GM18499 (cell line): Measurements from ENCODE around the gene NHLRC1.

Experiments
- ATAC-seq: cut with Tn5 transposase; IDR thresholded peaks from one replicate; pipeline ENCODE4 v1.9.1; 2021; ENCODE audit warnings: moderate number of reproducible peaks; ENCODE audit not compliant: insufficient read depth, unreplicated experiment

NHLRC1 gene

DNA sequence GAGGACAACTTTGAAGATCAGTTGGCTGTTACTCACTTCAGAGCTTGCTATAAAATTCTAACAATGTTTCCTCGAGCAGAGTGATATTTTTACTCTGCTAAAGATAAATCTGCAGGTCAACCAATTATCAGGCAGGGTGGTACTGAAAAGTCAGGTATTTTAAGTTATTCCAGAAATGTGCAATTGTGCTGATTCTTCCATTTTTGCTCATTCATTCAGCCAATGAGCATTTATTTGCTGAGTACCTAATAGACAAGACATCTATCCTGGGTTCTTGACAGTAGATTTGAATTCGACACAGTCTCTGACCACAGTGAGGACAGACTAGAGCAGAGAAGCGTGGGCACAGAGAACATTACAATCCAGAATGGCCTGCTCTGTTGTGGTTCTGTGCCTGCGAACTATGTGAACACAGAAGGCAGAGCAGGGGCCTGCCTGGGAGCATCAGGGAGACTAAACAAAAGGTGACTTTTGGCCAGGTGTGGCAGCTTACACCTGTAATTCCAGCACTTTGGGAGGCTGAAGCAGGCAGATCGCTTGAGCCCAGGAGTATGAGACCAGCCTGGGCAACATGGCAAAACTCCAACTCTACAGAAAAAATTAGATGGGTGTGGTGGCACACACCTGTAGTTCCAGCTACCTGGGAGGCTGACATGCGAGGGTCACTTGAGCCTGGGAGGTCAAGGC, 17.6 kb upstream of the NHLRC1 start:
- no peak for ATAC-seq

DNA sequence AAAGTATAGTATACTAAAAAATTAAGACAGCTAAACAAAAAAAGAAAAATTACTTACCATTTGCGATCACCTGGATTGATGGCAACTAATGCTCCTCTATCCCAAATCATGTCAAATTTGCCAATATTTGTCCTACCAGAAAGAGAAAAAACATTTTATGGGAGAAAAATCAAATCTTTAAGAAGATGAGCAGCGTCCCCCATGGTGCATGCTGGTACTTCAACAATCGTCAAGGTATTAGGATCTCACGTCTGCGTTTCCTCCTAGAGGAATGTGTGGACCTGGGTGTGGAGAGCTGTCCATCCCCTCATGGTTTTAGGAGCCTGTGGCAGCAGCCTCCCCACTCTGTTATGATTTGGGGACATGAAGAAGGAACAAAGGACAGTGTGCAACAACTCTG, 16.4 kb upstream of the NHLRC1 start:
- ATAC-seq: no peak

DNA sequence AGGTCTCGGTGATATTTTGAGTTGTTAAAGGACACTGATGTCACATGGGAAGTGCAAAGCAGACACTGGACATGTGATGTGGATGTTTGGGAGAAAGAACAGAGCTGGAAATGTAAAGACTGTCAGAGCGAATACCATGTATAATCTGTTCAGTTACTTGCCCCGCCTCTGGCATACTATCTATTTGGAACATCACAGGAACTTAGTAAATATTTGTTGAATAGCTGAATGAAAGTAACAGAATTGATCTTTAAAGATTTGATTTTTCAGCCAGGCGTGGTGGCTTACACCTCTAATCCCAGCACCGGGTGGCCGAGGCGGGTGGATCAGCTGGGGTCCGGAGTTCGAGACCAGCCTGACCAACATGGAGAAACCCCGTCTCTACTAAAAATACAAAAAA, 13.8 kb upstream of the NHLRC1 start:
- ATAC-seq: no peak

DNA sequence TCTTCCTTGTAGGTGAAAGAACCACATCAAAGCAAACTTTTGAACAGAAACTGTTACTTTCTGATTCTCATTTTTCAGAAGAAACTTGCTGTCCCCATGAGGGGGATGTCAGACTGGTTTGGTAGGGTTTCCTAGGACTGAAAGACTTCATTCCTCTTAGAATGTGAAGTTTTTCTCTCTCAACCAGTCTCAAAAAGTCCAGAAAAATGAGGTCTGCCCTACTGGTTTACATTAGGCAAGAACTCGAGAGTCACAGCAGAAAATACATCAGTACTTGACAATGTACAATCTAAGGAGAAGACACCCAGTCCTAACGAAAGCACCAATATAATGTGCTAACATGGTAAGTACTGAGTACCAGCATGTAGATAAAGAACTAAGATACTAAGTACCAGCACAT, 12.7 kb upstream of the NHLRC1 start:
- no peak for ATAC-seq

DNA sequence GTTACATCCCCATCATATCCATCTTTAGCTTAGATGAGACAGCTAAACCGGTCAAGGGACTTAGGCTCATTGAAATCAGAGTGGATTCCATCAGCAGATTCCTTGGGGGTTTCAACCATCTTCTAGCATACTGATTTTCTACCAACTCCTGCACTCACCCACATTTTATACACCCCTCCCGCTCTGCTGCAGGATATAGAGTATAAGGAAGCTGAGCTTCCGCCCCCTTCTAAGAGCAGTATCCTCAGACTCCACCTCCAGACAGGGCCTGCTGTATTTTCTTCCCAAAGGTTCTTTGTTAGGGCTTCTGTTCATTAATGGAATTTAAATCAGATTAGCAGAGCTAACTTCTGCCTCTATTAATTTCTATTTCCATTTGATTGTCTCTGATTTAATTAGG, 9.9 kb upstream of the NHLRC1 start:
- no peak for ATAC-seq

DNA sequence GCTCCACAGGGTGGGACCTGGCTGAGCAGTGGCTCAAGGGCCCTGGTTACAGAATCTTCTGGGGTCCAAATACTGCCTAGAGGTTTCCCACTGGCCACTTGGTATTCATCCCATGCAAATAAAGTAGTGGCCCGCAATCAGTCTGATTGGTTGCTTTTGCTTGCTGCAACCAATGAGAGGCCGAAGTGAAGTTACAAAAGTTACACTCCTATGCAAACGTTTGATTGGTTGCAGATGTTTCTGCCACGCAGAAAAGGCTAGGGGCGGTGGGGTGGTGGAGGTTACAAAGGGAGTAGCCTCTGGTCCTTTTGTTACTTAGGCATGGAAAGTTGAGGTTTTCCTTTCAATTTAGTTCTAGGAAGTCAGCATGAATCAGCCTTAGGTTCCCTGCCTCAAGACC, 3.6 kb upstream of the NHLRC1 start:
- no peak for ATAC-seq

DNA sequence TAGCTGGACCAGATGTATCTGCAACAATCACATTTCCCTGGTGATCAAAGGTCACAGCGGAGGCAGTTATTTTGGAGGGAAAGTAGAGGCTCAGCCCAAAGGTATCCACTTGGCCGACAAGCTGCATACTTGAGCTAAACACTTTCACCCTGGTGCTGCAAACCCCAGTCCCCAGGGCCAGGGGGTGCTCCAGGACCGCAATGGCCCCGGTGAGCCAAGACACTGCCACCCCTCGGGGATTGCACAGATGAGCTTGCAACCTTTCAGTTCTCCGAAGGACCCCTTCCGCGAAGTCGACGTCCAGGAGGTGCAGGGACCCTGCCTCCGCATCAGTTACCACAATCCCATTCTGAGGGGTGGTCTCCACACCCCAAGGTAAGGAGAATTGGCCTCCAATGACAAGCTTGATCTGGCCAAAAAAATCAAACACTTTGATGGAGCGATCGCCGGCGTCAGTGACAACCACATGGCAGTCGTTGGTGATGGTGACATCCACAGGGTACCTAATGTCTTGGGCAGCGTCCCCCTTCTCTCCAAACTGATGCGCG, 823 bp downstream of the NHLRC1 start:
- ATAC-seq: no peak

DNA sequence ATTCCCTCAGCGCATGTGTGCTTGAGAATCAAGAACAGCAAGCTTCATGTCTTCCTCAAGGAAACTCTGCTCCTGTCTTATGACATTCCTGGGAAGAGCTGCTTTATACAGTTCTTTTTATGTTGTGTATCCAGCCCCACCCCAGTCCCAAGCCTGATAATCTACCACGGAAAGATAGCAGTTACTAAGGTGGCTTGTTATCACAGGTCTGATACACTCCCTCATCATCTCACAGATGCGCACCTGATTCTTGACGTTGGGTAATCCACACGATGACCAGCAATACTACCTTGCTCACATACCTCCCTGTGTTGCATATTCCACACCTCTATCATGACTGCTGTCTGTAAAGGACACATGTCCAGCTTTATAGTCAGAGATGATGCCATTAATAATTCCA, 3.2 kb downstream of the NHLRC1 start:
- no peak for ATAC-seq

DNA sequence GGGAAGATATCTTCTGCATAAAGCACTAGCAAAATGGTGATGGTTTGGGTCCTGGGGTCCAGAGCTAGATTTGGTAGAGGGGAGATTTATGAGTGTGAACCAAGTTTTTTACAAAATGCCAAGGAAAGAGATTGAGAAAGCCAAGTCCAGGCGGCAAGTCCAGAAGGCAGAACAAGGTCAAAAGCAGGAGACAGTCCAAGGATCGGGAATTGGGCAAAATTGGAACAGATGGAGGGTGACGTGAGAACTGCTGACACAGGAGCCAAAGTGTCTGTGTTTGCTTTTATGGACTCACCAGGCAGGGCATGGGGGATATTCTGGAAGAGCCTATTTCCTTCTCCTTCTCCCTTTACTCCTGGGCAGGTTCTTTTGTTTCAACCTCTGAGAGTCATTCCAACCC, 4.1 kb downstream of the NHLRC1 start:
- ATAC-seq: no peak

DNA sequence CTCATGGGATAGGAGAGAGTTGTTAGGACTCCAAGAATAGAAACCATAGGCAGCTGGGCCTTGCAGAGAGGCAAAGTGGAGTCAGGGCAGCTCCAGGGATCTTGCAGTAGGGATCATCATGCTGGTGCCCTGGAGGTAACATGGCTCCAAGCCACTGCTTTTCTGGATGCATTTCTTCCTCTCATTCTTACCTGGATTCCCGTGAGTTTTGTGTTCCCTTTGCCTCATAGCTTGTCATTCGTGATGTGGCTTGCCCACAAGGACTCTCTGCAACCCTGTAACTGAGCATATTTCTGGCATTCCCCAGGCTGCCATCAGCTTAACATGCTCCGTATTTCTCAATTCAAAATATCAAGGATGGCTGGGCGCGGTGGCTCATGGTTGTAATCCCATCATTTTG, 5.3 kb downstream of the NHLRC1 start:
- no peak for ATAC-seq

DNA sequence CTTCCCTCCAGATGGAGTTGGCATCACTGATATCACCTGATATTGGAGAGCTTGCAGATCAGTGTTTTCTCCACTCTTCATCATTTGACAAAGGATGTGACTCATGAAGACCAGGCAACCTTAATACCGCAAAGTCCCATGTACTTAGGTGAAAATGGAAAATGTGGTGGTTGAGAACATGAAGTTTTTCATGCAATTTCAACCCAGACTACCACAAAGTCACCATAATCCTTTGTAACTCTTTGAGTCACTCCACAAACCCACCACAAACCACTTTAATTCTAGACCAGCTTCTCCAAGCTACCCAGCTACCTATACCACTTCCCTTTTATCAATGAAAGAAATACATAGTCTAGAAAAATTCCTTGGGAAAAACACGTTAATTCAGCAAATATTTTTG, 7.1 kb downstream of the NHLRC1 start:
- no peak for ATAC-seq

DNA sequence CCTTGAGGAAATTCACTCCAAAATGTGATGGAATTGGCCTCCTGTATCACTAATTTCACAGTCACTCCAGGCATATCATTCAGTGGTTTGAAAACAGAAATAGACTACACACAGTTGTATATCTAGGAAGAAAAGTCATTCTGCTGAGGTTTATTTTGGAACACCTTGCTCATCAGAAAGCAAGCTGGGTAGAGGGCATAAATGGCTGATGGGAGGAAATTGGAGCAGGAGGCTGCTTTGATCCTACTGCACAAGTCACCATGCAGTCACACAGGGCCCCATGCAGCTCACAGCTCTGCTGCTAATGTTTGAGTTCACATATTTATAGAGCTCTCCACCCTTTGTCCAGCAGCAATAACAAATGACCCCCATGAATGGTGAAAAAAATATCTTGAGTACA, 12.3 kb downstream of the NHLRC1 start:
- ATAC-seq: no peak

DNA sequence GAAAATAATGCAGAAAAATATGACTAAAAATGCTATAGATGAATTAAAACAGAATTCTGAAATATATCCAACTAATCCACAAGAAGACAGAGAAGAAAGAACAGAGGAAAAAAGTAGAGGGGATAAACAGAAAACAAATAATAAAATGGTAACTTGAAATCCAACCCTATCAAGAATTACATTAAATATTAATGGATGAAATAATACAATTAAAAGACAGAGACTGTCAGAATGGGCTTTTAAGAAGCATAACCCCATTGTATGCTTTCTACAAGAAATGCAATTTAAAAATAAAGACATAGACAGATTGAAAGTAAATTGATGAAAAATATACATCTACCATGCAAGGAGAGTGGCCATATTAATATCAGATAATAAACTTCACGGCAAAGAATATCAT, 15.4 kb downstream of the NHLRC1 start:
- ATAC-seq: no peak

DNA sequence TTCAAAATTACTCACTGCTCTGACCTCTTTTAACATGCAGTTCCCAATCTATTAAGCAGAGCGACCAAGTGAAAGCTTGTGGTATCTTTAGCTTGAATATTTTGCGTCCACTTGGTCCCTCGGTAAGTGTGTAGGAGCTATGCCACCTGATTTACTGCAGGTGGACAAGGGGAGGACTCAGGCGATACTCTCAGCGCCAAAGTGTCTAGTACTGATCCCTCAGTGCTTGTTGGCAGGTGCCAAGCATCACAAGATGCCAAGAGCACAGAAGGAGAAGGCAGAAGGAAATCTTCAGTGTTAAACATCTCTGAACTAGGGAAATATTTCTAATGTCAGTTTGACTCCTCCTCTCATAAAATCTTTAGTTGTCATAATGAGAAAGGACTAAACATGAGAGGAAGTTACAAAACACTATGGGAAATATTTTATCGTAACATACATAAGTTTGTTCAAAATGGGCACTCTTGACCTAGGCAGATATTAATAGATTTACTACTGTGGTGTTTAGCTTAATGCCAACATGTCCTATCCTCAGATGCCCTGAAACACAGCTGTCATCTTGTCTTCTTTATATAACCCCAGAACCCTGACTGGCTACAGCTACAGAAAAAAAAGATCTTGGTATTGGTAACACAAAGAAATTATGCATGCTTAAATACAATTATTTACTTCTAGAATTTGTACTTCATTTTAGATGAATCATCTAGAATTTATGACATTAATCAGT, 19.5 kb downstream of the NHLRC1 start:
- ATAC-seq: no peak

DNA sequence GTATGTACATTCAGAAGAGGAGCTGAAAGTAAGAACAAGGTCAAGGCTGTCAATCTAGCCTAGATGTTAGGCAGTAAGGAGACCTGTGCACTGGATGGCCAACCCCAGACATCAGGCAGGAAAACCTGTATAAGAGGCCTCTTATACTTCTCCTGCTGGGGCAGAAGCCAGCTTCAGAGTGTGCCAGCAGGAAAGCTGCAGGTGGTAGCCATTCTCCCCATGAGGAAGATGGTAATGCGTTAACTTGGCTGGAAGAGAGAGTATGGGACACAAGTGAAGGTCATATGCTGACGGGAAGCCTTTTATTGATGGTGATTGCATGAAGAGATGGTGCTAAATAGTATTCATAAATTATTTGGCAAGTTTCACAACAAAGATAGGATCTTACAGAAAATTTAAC, 20.6 kb downstream of the NHLRC1 start:
- no peak for ATAC-seq

DNA sequence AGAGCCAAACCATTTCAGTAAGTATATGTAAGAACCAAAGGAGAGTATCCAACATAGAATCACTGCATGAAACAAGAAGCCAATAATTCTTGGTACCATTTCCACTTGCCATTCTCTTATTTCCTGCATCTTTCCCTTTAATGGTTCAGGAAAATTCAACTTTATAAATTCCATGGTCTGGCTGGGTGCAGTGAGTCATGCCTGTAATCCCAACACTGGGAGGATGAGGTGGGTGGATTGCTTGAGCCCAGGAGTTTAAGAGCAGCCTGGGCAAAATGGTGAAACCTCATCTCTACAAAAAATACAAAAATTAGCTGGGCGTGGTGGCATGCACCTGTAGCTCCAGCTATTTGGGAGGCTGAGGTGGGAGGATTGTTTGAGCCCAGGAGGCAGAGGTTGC, 21.2 kb downstream of the NHLRC1 start:
- ATAC-seq: no peak

DNA sequence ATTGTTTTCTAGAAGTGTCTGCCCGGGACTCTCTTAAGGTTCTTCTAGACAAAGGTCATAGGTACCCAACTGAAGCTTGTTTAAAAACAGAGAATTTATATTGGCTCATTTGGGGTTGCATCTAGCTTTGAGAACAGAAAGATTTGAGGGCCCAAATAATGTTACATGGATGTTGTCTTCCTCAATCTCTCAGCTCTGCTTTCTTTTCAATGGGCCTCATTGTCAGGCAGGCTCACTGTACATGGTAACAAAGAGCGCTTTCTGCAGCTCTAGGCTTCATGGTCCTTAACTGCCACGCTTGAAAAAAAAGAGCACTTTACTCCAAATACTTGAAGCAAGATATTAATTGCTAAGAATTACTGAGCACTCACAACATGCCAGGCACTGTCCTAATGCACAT, 22.2 kb downstream of the NHLRC1 start:
- ATAC-seq: no peak

DNA sequence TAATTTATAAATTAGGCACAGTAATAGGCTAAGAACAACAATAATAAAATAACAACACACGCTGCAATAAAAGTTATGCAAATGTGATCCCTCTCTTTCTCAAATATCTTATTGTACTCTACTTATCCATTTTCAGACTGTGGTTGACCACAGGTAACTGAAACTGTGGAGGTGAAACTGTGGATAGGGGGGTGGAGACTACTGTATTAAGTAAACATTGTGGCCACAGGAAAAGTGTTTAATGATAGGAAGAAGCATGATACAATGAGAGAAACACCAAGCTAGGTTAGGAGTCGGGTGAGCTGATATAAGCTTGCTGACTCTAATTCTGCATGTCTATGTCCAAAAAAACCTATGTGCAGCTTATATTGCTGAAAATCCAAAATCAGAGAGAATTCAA, 23.0 kb downstream of the NHLRC1 start:
- no peak for ATAC-seq

DNA sequence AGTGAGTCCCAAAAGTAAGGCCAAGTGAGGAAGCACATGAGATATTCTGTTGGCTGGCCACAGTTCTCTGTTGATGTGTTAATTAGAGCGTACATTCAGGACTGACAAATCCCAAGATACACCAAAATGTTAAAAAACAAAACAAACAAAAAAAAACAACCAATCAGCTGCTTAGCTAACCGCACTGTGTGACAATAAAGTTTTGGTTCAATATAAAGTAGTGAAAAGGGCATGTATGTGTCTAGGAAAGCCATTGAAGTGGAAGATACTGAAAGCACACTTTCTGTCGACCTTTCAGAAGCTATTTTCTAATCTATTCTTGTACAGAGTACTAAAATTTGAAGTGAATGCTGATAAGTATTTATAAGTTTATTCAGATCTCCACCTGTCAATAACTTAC, 26.1 kb downstream of the NHLRC1 start:
- ATAC-seq: no peak

DNA sequence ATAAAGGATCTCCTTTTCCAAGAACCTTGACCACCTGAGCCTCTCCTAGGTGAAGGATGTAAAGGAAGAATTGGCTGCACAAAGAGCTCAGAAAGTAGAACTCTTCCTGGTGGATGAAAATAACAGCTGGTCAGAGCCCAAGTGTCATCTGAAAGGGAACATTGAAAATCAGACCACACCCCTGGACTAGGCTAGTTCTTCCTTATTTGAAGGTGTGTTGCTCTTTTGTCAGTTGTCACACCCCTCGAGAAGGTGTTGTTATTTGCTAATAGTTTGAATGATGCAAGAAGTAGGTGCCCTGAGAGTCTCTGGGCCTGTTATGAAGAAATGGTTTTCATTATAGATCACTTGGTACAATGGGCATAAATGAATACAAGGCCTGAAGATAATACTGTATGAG, 31.1 kb downstream of the NHLRC1 start:
- no peak for ATAC-seq

DNA sequence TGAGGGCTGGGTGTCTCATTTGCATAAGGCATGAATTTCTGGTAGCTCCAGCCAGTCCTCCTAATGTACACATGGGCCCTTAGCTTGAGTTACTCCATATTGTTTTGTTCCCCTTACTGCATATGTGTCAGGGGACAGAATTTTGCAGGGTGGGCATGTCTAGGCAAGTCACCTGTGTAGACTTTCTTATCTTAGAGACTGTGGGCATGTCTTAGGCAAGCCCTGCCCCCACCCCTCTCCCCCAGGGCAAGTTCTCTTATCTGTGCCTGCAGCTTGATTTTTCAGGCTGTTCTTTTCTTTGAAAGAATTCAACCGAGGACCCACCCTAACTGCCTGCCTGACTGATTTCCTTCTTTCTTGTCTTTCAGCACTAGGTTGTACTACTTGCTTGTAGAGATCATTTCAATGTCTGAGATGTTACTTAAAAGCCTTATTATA, 32.1 kb downstream of the NHLRC1 start:
- no peak for ATAC-seq
